Right renal cortex interstitium (tissue), 3 donors: Measurements from ENCODE around the gene PDLIM3. TPM values are rescaled to one million over a fixed set of nuclear protein-coding genes. Genes with fewer than 3 reads are reported as not detected.

Experiments used
- DNase-seq, 3 donors: peaks; one replicate each; pipeline ENCODE4 v3.0.0-alpha.2; 2013; ENCODE audit warnings: low read depth in 3 of 3, low spot score in 2 of 3
- polyA plus RNA-seq, 3 donors: library from polyadenylated mRNA; unstranded; fragments of 120-200 nt; gene quantifications; one replicate each; pipeline ENCODE4 v1.2.1, GENCODE V29; 2013; ENCODE audit not compliant: insufficient read length in 3 of 3

The PDLIM3 gene
- polyA plus RNA-seq, 3 donors: 2.2 to 4.6 (median 3.6) TPM

GRCh38 chr4:185473247-185473646, 62.1 kb downstream of the PDLIM3 start:
- DNase-seq: no peak

GRCh38 chr4:185472103-185472542, 63.2 kb downstream of the PDLIM3 start:
- DNase-seq: no peak

GRCh38 chr4:185471235-185472102, 63.8 kb downstream of the PDLIM3 start, which contains the start of gene CCDC110:
CCDC110 (minus strand) TSS chr4:185471733; CDS start chr4:185471683, 50 bp downstream.
- peak in 2 of 3 donors; percentile 70 to 77 for DNase-seq

GRCh38 chr4:185470501-185471195, 64.7 kb downstream of the PDLIM3 start:
- DNase-seq: peak in 1 of 3 donors; percentile 36

- no peak for DNase-seq
Observed at GRCh38 chr4:185469580-185470154, 65.6 kb downstream of the PDLIM3 start.

GRCh38 chr4:185468999-185469398, 66.3 kb downstream of the PDLIM3 start:
- DNase-seq: no peak

GRCh38 chr4:185467991-185468390, 67.3 kb downstream of the PDLIM3 start:
- DNase-seq: no peak

GRCh38 chr4:185467101-185467500, 68.2 kb downstream of the PDLIM3 start:
- DNase-seq: no peak

- DNase-seq: no peak
Observed at GRCh38 chr4:185465707-185466106, 69.6 kb downstream of the PDLIM3 start.

GRCh38 chr4:185464887-185465286, 70.4 kb downstream of the PDLIM3 start:
- no peak for DNase-seq

GRCh38 chr4:185464183-185464582, 71.1 kb downstream of the PDLIM3 start:
- DNase-seq: no peak

- DNase-seq: no peak
Observed at GRCh38 chr4:185463541-185463940, 71.8 kb downstream of the PDLIM3 start.

- DNase-seq: no peak
Observed at GRCh38 chr4:185461565-185461964, 73.7 kb downstream of the PDLIM3 start.

GRCh38 chr4:185457136-185457535, 78.2 kb downstream of the PDLIM3 start:
- DNase-seq: no peak

- no peak for DNase-seq
Observed at GRCh38 chr4:185456131-185456530, 79.2 kb downstream of the PDLIM3 start.

Other genes with a start within 250 kb of the PDLIM3 start
- gene LRP2BP, start 139.6 kb downstream of the PDLIM3 start, polyA plus RNA-seq: 1 to 10 TPM; 2.6 to 3.4 (median 2.9) TPM
- 10 to 100 TPM in 2 of 3 donors, 1 to 10 TPM in 1; 9.6 to 11.7 (median 10.9) TPM for gene ANKRD37, start 138.7 kb downstream of the PDLIM3 start, polyA plus RNA-seq
- 10 to 100 TPM; 80.9 to 87.0 (median 85.6) TPM for gene UFSP2, start 109.5 kb downstream of the PDLIM3 start, polyA plus RNA-seq
- gene CCDC110, start 63.8 kb downstream of the PDLIM3 start, polyA plus RNA-seq: 1 to 10 TPM; 1.9 to 3.3 (median 2.8) TPM